Activated CD8-positive, alpha-beta memory T cell treated with anti-CD3 and anti-CD28 coated beads for 36 hours (primary cell): Measurements from ENCODE around the gene PARP16. TPM values are rescaled to one million over a fixed set of nuclear protein-coding genes. Genes with fewer than 3 reads are reported as not detected.

ENCODE experiments used
- CTCF ChIA-PET: fragments of 350-600 bp; sonication (Branson Sonifier 250); formaldehyde crosslinking; loops from one replicate; lab custom pipeline; 2021; ENCODE audit warnings: antibody characterized with exemption; lab: Charles Lee
- POLR2A ChIA-PET: fragments of 350-600 bp; sonication (Branson Sonifier 250); formaldehyde crosslinking; loops from one replicate; lab custom pipeline; 2021; ENCODE audit warnings: antibody characterized with exemption; lab: Charles Lee
- total RNA-seq, 2 experiments: library from RNA; stranded (reverse); gene quantifications; one replicate each; pipeline ENCODE4 v1.2.3, GENCODE V29; 2021

The PARP16 gene
- total RNA-seq, 2 experiments from 2014 or later: 11.3 to 12.5 TPM

GRCh38 chr15:65217526-65218482 lies 68.9 kb downstream of the PARP16 start:
- ChIA-PET POLR2A (interaction anchor here (0.6 kb wide), 2 partner anchors 19 to 87 kb away, joined by 3 read pairs; no protein-coding TSS in a partner anchor), CTCF (no interaction called here)

GRCh38 chr15:65215496-65215895 lies 71.2 kb downstream of the PARP16 start:
- ChIA-PET CTCF (no interaction called here), POLR2A (no interaction called here)

GRCh38 chr15:65214010-65214409 lies 72.7 kb downstream of the PARP16 start:
- ChIA-PET CTCF (interaction anchor here (1.6 kb wide), 1 partner anchor 73 kb away, joined by 3 read pairs; the partner anchor contains the start of gene PARP16), POLR2A (no interaction called here)

- CTCF ChIA-PET: interaction anchor here (0.7 kb wide), 1 partner anchor 1087 kb away, joined by 3 read pairs; no protein-coding TSS in a partner anchor
- POLR2A ChIA-PET: no interaction called here
These were observed 73.4 kb downstream of the PARP16 start for GRCh38 chr15:65213241-65213640.

GRCh38 chr15:65212097-65212496 lies 74.6 kb downstream of the PARP16 start:
- ChIA-PET CTCF (interaction anchor here (0.7 to 0.9 kb wide), 3 partner anchors 15 to 88 kb away, joined by 3 read pairs; no protein-coding TSS in a partner anchor), POLR2A (no interaction called here)

- POLR2A ChIA-PET: interaction anchor here (0.6 kb wide), 1 partner anchor 94 kb away, joined by 4 read pairs; no protein-coding TSS in a partner anchor
- CTCF ChIA-PET: interaction anchor here (0.7 to 0.9 kb wide), 3 partner anchors 14 to 88 kb away, joined by 3 read pairs; no protein-coding TSS in a partner anchor
These were observed 75.2 kb downstream of the PARP16 start for GRCh38 chr15:65211482-65211982.

- ChIA-PET CTCF (interaction anchor here (0.9 kb wide), 1 partner anchor 14 kb away, joined by 3 read pairs; no protein-coding TSS in a partner anchor), POLR2A (interaction anchor here (0.6 kb wide), 1 partner anchor 94 kb away, joined by 4 read pairs; no protein-coding TSS in a partner anchor)
These were observed 75.8 kb downstream of the PARP16 start, which contains the start of gene CILP for GRCh38 chr15:65210770-65211481. CILP (minus strand) TSS chr15:65211473; CDS start chr15:65209755, 1,718 bp downstream.

- CTCF ChIA-PET: no interaction called here
- POLR2A ChIA-PET: no interaction called here
These were observed 76.7 kb downstream of the PARP16 start for GRCh38 chr15:65209701-65210643.

- ChIA-PET POLR2A (interaction anchor here (0.6 kb wide), 1 partner anchor 14 kb away, joined by 4 read pairs; no protein-coding TSS in a partner anchor), CTCF (interaction anchor here (1.0 to 1.3 kb wide), 3 partner anchors 21 to 89 kb away, joined by 3 to 4 read pairs (median 3); partner anchors contain the start of gene PARP16)
These were observed 78.0 kb downstream of the PARP16 start for GRCh38 chr15:65208647-65209046.

Other genes with a start within 250 kb of the PARP16 start
- gene SLC51B, start 241.5 kb downstream of the PARP16 start, total RNA-seq: not detected
- gene RASL12, start 218.9 kb downstream of the PARP16 start, total RNA-seq: not detected
- not detected for gene KBTBD13, start 210.1 kb downstream of the PARP16 start, total RNA-seq
- 1 to 10 TPM; 2.8 to 2.9 TPM for gene UBAP1L, start 171.7 kb downstream of the PARP16 start, total RNA-seq
- gene PDCD7, start 153.1 kb downstream of the PARP16 start, total RNA-seq: 10 to 100 TPM; 38.3 to 39.4 TPM
- 10 to 100 TPM; 62.8 to 67.6 TPM for gene CLPX, start 101.5 kb downstream of the PARP16 start, total RNA-seq
- under 1 TPM in 1 of 2 experiments, not detected in 1; 0.04 TPM for gene CILP, start 75.4 kb downstream of the PARP16 start, total RNA-seq
- gene RNU5A-1, start 9.2 kb upstream of the PARP16 start, total RNA-seq: not detected
- not detected for gene RNU5B-1, start 17.8 kb upstream of the PARP16 start, total RNA-seq
- not detected for gene IGDCC3, start 91.1 kb upstream of the PARP16 start, total RNA-seq
- gene IGDCC4, start 136.1 kb upstream of the PARP16 start, total RNA-seq: under 1 TPM; 0.27 to 0.29 TPM
- gene DPP8, start 230.8 kb upstream of the PARP16 start, total RNA-seq: 10 to 100 TPM; 29.5 to 29.8 TPM
- 10 to 100 TPM; 47.3 to 47.9 TPM for gene HACD3, start 243.6 kb upstream of the PARP16 start, total RNA-seq